Muscle of leg (tissue), 11 donors: Measurements from ENCODE around the gene TENM4. TPM values are rescaled to one million over a fixed set of nuclear protein-coding genes. Genes with fewer than 3 reads are reported as not detected.

Source experiments
- DNase-seq: peaks from one replicate; pipeline ENCODE4 v3.0.0; 2013
- H3K27ac ChIP-seq: one replicate; pipeline ENCODE4 v1.5.1; 2013; ENCODE audit warnings: mild to moderate bottlenecking, low read length, control low read depth
- H3K27me3 ChIP-seq: one replicate; pipeline ENCODE4 v1.6.1; 2013; ENCODE audit warnings: low read length; ENCODE audit not compliant: control insufficient read depth, insufficient read depth
- H3K36me3 ChIP-seq: one replicate; pipeline ENCODE4 v1.6.1; 2013; ENCODE audit warnings: low read length; ENCODE audit not compliant: control insufficient read depth, insufficient read depth
- H3K4me1 ChIP-seq: one replicate; pipeline ENCODE4 v1.6.1; 2013; ENCODE audit warnings: low read length; ENCODE audit not compliant: control insufficient read depth, insufficient read depth
- H3K4me3 ChIP-seq: one replicate; pipeline ENCODE4 v1.5.1; 2013; ENCODE audit warnings: low read length, control low read depth
- H3K9me3 ChIP-seq: replicated peaks from 2 replicates; pipeline ENCODE4 v1.6.1; 2013; ENCODE audit warnings: low read depth, low read length; ENCODE audit not compliant: control insufficient read depth
- WGBS: methylation state at CpG from one replicate; pipeline ENCODE4 v1.1.5; 2013; ENCODE audit warnings: missing lambda C conversion rate; ENCODE audit not compliant: insufficient coverage; 5-methylcytosine and 5-hydroxymethylcytosine counted together
- polyA plus RNA-seq, 8 donors: library from polyadenylated mRNA; unstranded; fragments of 120-200 nt; gene quantifications; one replicate each; pipeline versions ENCODE4 v1.2.1 to v1.2.3, GENCODE V29; 2013; ENCODE audit warnings: inconsistent platforms in 1 of 8, low replicate concordance in 1 of 8; ENCODE audit not compliant: insufficient read length in 8 of 8, insufficient read depth in 1 of 8
- total RNA-seq: library from RNA; stranded (reverse); fragments of 120-200 nt; gene quantifications from one replicate; pipeline ENCODE4 v1.2.4, GENCODE V29; 2013

TENM4 gene
- total and polyA plus RNA-seq, 9 donors: 4.6 to 13.8 (median 10.3) TPM

- no peak overlapping the region for H3K27ac ChIP-seq
- WGBS: 50% methylated on average over 1 of the region's 8 CpGs
- H3K4me1 ChIP-seq: peaks cover 5% of the 10 kb centered on the region
- no peaks in the 10 kb centered on the region for H3K9me3 ChIP-seq
- DNase-seq: peak; percentile 40
- H3K36me3 ChIP-seq: peaks cover 8% of the 10 kb centered on the region
- no peak overlapping the region for H3K4me3 ChIP-seq
- no peaks in the 10 kb centered on the region for H3K27me3 ChIP-seq
Observed at GRCh38 chr11:78767027-78767932, 673.5 kb downstream of the TENM4 start.

- 100% methylated on average over 2 of the region's 4 CpGs for WGBS
- H3K9me3 ChIP-seq: no peaks in the 10 kb centered on the region
- H3K27me3 ChIP-seq: no peaks in the 10 kb centered on the region
- peaks cover 5% of the 10 kb centered on the region for H3K36me3 ChIP-seq
- no peak overlapping the region for H3K27ac ChIP-seq
- DNase-seq: no peak
- H3K4me3 ChIP-seq: no peak overlapping the region
- H3K4me1 ChIP-seq: peaks cover 8% of the 10 kb centered on the region
Observed at GRCh38 chr11:78764946-78765345, 675.9 kb downstream of the TENM4 start.

GRCh38 chr11:78763664-78764063 is 677.2 kb downstream of the TENM4 start:
- H3K4me1 ChIP-seq: peaks cover 11% of the 10 kb centered on the region
- H3K27me3 ChIP-seq: no peaks in the 10 kb centered on the region
- peaks cover 3% of the 10 kb centered on the region for H3K36me3 ChIP-seq
- 67% methylated on average over 3 of the region's 4 CpGs for WGBS
- no peak for DNase-seq
- H3K4me3 ChIP-seq: no peak overlapping the region
- no peaks in the 10 kb centered on the region for H3K9me3 ChIP-seq
- H3K27ac ChIP-seq: no peak overlapping the region

GRCh38 chr11:78762105-78762504 is 678.7 kb downstream of the TENM4 start:
- Histone ChIP-seq H3K9me3 (no peaks in the 10 kb centered on the region), H3K4me1 (peaks cover 7% of the 10 kb centered on the region), H3K4me3 (no peak overlapping the region), H3K36me3 (peaks cover 9% of the 10 kb centered on the region), H3K27me3 (no peaks in the 10 kb centered on the region), H3K27ac (no peak overlapping the region)
- WGBS: no CpG with 5 or more reads among the region's 3 CpGs
- DNase-seq: no peak

- H3K27me3 ChIP-seq: no peaks in the 10 kb centered on the region
- no peaks in the 10 kb centered on the region for H3K9me3 ChIP-seq
- no peak overlapping the region for H3K4me3 ChIP-seq
- WGBS: 81% methylated on average over 2 of the region's 4 CpGs
- H3K27ac ChIP-seq: no peak overlapping the region
- peaks cover 7% of the 10 kb centered on the region for H3K4me1 ChIP-seq
- peaks cover 12% of the 10 kb centered on the region for H3K36me3 ChIP-seq
- DNase-seq: peak; percentile 68
Observed at GRCh38 chr11:78759071-78759470, 681.8 kb downstream of the TENM4 start.

GRCh38 chr11:78753297-78753696 is 687.5 kb downstream of the TENM4 start:
- no CpG with 5 or more reads among the region's 1 CpG for WGBS
- no peaks in the 10 kb centered on the region for H3K9me3 ChIP-seq
- no peak overlapping the region for H3K27ac ChIP-seq
- H3K4me3 ChIP-seq: no peak overlapping the region
- no peaks in the 10 kb centered on the region for H3K27me3 ChIP-seq
- no peaks in the 10 kb centered on the region for H3K4me1 ChIP-seq
- DNase-seq: peak; percentile 25
- peaks cover 12% of the 10 kb centered on the region for H3K36me3 ChIP-seq

- peaks cover 9% of the 10 kb centered on the region for H3K36me3 ChIP-seq
- no peak overlapping the region for H3K27ac ChIP-seq
- no peak overlapping the region for H3K4me3 ChIP-seq
- H3K27me3 ChIP-seq: no peaks in the 10 kb centered on the region
- H3K4me1 ChIP-seq: no peaks in the 10 kb centered on the region
- WGBS: 60% methylated on average over 1 of the region's 2 CpGs
- no peaks in the 10 kb centered on the region for H3K9me3 ChIP-seq
- no peak for DNase-seq
Observed at GRCh38 chr11:78752494-78752893, 688.3 kb downstream of the TENM4 start.

GRCh38 chr11:78748918-78749690 is 691.7 kb downstream of the TENM4 start:
- 100% methylated on average over 1 of the region's 7 CpGs for WGBS
- H3K9me3 ChIP-seq: no peaks in the 10 kb centered on the region

GRCh38 chr11:78744949-78745348 is 695.9 kb downstream of the TENM4 start:
- Histone ChIP-seq H3K4me1 (peaks cover 22% of the 10 kb centered on the region), H3K9me3 (no peaks in the 10 kb centered on the region), H3K27me3 (peaks cover 4% of the 10 kb centered on the region), H3K36me3 (no peaks in the 10 kb centered on the region), H3K27ac (no peak overlapping the region), H3K4me3 (no peak overlapping the region)
- no CpG with 5 or more reads among the region's 5 CpGs for whole genome bisulfite sequencing
- DNase-seq: no peak

More at GRCh38 chr11:78748918-78749690, 691.7 kb downstream of the TENM4 start:
- peaks cover 4% of the 10 kb centered on the region for H3K27me3 ChIP-seq
- H3K36me3 ChIP-seq: no peaks in the 10 kb centered on the region
- H3K4me1 ChIP-seq: no peaks in the 10 kb centered on the region
- H3K4me3 ChIP-seq: no peak overlapping the region
- no peak overlapping the region for H3K27ac ChIP-seq
- no peak for DNase-seq

GRCh38 chr11:78744202-78744601 is 696.6 kb downstream of the TENM4 start:
- WGBS: 100% methylated on average over 4 of the region's 6 CpGs
- Histone ChIP-seq H3K4me3 (no peak overlapping the region), H3K36me3 (no peaks in the 10 kb centered on the region), H3K27me3 (peaks cover 4% of the 10 kb centered on the region), H3K9me3 (no peaks in the 10 kb centered on the region), H3K4me1 (peaks cover 27% of the 10 kb centered on the region), H3K27ac (no peak overlapping the region)
- DNase-seq: no peak
